Endothelial cell (in vitro differentiated cells): ENCODE measurements around the gene PDE11A. TPM values are rescaled to one million over a fixed set of nuclear protein-coding genes. Genes with fewer than 3 reads are reported as not detected.

Source experiments
- DNase-seq: peaks from one replicate; pipeline ENCODE4 v3.0.0; 2021; ENCODE audit warnings: low spot score
- H3K27ac Mint-ChIP-seq: one replicate; pipeline ENCODE4 v1.8.0; 2021; ENCODE audit warnings: mixed read lengths, inconsistent platforms; ENCODE audit not compliant: unreplicated experiment
- H3K27me3 Mint-ChIP-seq: one replicate; pipeline ENCODE4 v1.8.0; 2021; ENCODE audit warnings: mild to moderate bottlenecking, moderate library complexity, mixed read lengths, inconsistent platforms; ENCODE audit not compliant: unreplicated experiment
- H3K36me3 Mint-ChIP-seq: one replicate; pipeline ENCODE4 v1.8.0; 2021; ENCODE audit warnings: mild to moderate bottlenecking, low read depth, mixed read lengths, inconsistent platforms; ENCODE audit not compliant: unreplicated experiment
- H3K4me1 Mint-ChIP-seq: one replicate; pipeline ENCODE4 v1.8.0; 2021; ENCODE audit warnings: mild to moderate bottlenecking, mixed read lengths, inconsistent platforms; ENCODE audit not compliant: unreplicated experiment
- H3K4me3 Mint-ChIP-seq: one replicate; pipeline ENCODE4 v1.8.0; 2021; ENCODE audit warnings: mild to moderate bottlenecking, mixed read lengths, inconsistent platforms; ENCODE audit not compliant: unreplicated experiment
- H3K9me3 Mint-ChIP-seq: one replicate; pipeline ENCODE4 v1.8.0; 2021; ENCODE audit warnings: mixed read lengths, inconsistent platforms; ENCODE audit not compliant: unreplicated experiment
- total RNA-seq: library from RNA; stranded (reverse); fragmentation: NEBNext Ultra II Directional; extraction: Animal tissue kit (Norgen Biotek cat#: 25700); gene quantifications from one replicate; pipeline ENCODE4 v1.2.1, GENCODE V29; 2021; ENCODE audit not compliant: unreplicated experiment
- TF ChIP-seq, protein P1 (sequence below): fragments of 200-600 bp; sonication (generic); IDR thresholded peaks from one replicate; pipeline ENCODE4 v1.5.0; 2021; ENCODE audit warnings: antibody characterized with exemption; ENCODE audit not compliant: unreplicated experiment

Gene PDE11A
- total RNA-seq, 1 donor from 2014 or later, result 1.7 TPM

DNA sequence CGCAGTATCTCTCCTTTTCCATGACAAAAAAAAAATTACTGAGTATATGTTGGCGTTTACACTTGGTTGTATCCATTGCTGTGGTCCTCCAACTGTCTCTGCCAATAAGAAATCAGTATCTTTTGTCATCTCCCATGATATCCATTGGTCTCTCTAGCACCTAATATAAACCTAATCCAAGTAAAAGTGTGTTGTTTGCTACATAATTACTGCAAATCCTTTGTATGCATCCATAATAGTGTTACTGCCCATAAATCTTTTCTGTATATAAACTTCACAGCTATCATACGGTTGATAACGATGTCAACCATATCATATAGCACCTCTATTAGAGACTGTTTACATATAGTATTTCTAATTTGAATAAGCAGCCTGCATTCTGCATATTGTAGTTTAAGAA is 453.1 kb downstream of the PDE11A start:
- H3K27me3 Mint-ChIP-seq, result peaks cover 7% of the 10 kb centered on the region
- H3K36me3 Mint-ChIP-seq, result peaks cover 6% of the 10 kb centered on the region
- H3K4me1 Mint-ChIP-seq, result peaks cover 46% of the 10 kb centered on the region
- no peak for DNase-seq
- H3K4me3 Mint-ChIP-seq, result no peak overlapping the region
- TF ChIP-seq, protein P1, sequence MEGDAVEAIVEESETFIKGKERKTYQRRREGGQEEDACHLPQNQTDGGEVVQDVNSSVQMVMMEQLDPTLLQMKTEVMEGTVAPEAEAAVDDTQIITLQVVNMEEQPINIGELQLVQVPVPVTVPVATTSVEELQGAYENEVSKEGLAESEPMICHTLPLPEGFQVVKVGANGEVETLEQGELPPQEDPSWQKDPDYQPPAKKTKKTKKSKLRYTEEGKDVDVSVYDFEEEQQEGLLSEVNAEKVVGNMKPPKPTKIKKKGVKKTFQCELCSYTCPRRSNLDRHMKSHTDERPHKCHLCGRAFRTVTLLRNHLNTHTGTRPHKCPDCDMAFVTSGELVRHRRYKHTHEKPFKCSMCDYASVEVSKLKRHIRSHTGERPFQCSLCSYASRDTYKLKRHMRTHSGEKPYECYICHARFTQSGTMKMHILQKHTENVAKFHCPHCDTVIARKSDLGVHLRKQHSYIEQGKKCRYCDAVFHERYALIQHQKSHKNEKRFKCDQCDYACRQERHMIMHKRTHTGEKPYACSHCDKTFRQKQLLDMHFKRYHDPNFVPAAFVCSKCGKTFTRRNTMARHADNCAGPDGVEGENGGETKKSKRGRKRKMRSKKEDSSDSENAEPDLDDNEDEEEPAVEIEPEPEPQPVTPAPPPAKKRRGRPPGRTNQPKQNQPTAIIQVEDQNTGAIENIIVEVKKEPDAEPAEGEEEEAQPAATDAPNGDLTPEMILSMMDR, result no peak
- peak overlapping the region; percentile 75 for H3K27ac Mint-ChIP-seq
- no peaks in the 10 kb centered on the region for H3K9me3 Mint-ChIP-seq

DNA sequence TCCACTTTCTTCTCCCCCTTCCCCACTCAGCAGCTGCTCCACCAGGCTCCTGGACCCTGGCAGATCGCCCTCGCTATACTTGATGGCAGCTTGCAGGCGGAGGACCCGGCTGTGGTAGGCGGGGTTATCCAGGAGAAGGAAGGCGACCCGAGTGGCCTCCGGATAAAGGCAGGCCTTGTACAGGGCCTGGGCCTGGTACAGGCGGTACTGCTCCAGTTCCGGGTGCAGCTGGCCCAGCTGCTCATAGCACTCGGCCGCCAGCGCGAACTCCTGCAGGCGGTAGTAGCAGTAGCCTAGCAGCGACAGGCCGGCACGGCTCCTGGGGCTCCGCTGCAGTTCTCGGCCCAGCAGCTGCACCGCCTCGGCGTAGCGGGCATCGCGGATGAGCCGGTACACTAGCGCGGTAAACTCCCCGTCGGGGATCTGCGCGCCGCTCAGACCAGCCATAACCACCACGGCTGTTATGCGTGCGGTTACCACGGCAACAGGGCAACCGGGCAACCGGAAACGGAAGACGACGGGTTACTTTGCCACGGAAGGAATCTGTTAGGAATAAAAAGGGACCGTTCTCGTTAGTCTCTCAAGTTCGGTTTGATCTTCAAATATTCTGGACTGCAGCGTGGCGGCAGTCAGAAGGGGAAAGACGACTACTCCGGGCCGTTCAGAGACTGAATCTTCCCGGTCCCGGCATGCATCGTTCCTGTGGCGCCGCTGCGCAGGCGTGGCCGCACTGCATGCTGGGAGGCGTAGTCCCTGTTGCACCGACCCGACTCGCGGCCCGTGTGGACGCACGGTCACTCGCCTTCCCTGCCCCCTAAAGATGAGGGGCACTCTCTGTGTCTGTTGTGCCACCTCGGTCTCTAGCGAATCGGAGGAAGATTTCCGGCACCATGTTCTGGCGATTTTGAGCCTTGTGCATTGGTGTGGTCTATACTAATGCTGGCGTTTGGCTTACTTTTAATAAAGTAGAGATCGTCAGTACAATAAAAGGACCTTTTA is 454.0 kb downstream of the PDE11A start:
- H3K4me1 Mint-ChIP-seq, result peaks cover 48% of the 10 kb centered on the region
- TF ChIP-seq, protein P1, result no peak
- peaks cover 6% of the 10 kb centered on the region for H3K36me3 Mint-ChIP-seq

DNA sequence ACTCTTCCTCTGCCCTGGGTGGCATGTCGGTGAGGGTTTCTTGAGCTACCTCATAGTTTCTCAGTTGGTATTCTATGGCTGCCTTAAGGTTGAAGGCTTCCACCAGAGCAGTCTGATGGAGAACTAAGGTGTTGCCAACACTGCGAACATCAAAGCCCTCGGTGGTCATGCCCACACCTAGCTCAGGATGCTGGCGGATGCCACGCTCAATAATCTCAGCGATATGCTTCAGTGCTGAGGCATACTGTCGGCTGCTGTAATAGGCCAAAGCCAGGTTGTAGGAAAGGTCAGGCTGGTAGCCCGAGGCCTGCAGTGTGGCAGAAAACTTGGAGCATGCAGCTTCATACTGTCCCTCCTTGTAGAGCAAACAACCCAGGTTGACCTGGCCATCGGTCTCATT is 454.7 kb downstream of the PDE11A start:
- peaks cover 7% of the 10 kb centered on the region for H3K27me3 Mint-ChIP-seq
- no peak overlapping the region for H3K4me3 Mint-ChIP-seq
- peaks cover 6% of the 10 kb centered on the region for H3K36me3 Mint-ChIP-seq
- TF ChIP-seq, protein P1, result no peak
- DNase-seq, result no peak
- no peaks in the 10 kb centered on the region for H3K9me3 Mint-ChIP-seq
- H3K27ac Mint-ChIP-seq, result peak overlapping the region; percentile 100
- H3K4me1 Mint-ChIP-seq, result peaks cover 47% of the 10 kb centered on the region

More for the DNA sequence above, 454.0 kb downstream of the PDE11A start:
- Mint-ChIP-seq H3K9me3 (no peaks in the 10 kb centered on the region), H3K27me3 (peaks cover 7% of the 10 kb centered on the region), H3K27ac (peak overlapping the region; percentile 100), H3K4me3 (peak overlapping the region; percentile 93)
- peak; percentile 84 for DNase-seq

- Mint-ChIP-seq H3K27me3 (peaks cover 7% of the 10 kb centered on the region), H3K4me1 (peaks cover 54% of the 10 kb centered on the region), H3K36me3 (peaks cover 6% of the 10 kb centered on the region), H3K27ac (no peak overlapping the region), H3K4me3 (no peak overlapping the region), H3K9me3 (no peaks in the 10 kb centered on the region)
- TF ChIP-seq, protein P1, result no peak
- DNase-seq, result no peak
These were observed 455.8 kb downstream of the PDE11A start for GRCh38 chr2:177616731-177617130.

DNA sequence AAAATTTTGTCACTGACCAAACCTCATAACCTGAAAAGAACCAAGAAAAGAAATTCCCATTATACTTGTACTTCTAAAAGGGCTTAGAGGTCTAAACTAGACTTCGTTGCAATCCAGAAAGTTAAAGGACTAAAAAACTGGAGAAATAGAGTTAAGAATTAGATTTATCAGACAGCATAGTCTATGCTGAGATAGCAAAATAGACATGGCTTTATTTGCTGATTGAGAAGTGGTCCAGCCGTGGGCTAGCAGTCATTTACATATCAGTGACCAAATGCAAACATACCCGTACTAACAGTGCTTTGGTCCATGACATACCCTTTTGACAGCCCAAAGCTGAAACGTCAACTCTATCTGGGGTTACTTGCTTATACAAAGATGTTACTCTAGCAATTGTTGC is 456.5 kb downstream of the PDE11A start:
- peaks cover 6% of the 10 kb centered on the region for H3K36me3 Mint-ChIP-seq
- H3K4me3 Mint-ChIP-seq, result no peak overlapping the region
- H3K9me3 Mint-ChIP-seq, result no peaks in the 10 kb centered on the region
- peaks cover 60% of the 10 kb centered on the region for H3K4me1 Mint-ChIP-seq
- no peak for DNase-seq
- peaks cover 7% of the 10 kb centered on the region for H3K27me3 Mint-ChIP-seq
- no peak overlapping the region for H3K27ac Mint-ChIP-seq
- TF ChIP-seq, protein P1, result no peak
